ENCODE measurements around the gene ZCWPW1.

DNA sequence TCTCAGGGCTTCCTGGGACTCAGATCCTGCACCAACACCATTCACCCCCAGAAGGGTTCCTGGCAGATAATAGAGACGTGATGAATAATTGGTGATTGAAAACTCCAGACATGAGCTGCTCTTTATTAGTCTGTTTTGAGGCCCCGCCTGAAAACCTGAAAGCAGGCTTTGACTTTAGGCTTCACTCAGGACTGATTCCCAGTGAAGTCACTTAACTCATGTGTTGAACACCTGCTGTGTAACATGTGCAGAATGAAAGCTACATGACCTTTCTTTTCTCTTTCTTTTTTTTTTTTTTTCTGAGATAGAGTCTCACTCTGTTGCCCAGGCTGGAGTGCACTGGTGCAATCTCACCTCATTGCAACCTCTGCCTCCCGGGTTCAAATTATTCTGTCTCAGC, 26.7 kb upstream of the ZCWPW1 start:
- TF ChIP-seq, protein P1, sequence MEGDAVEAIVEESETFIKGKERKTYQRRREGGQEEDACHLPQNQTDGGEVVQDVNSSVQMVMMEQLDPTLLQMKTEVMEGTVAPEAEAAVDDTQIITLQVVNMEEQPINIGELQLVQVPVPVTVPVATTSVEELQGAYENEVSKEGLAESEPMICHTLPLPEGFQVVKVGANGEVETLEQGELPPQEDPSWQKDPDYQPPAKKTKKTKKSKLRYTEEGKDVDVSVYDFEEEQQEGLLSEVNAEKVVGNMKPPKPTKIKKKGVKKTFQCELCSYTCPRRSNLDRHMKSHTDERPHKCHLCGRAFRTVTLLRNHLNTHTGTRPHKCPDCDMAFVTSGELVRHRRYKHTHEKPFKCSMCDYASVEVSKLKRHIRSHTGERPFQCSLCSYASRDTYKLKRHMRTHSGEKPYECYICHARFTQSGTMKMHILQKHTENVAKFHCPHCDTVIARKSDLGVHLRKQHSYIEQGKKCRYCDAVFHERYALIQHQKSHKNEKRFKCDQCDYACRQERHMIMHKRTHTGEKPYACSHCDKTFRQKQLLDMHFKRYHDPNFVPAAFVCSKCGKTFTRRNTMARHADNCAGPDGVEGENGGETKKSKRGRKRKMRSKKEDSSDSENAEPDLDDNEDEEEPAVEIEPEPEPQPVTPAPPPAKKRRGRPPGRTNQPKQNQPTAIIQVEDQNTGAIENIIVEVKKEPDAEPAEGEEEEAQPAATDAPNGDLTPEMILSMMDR (IDR thresholded peaks at IDR 0.05; ENCODE audit: low read length) = no peak
- TF ChIP-seq EZH2 (IDR thresholded peaks at IDR 0.05; ENCODE audit: borderline replicate concordance, low read length) = no peak
